GM12892 (cell line): ENCODE measurements around the gene ULK4.

Experiments
- POLR2A ChIP-seq: IDR thresholded peaks from 2 replicates; pipeline ENCODE4 v1.6.1; 2011; ENCODE audit warnings: low read depth, low read length, control low read depth
- POLR2AphosphoS5 ChIP-seq: IDR thresholded peaks from 2 replicates; pipeline ENCODE4 v1.6.1; 2011; ENCODE audit warnings: low read depth, low read length, control low read depth
- TAF1 ChIP-seq: IDR thresholded peaks from 2 replicates; pipeline ENCODE4 v1.6.1; 2011; ENCODE audit warnings: low read depth, mild to moderate bottlenecking, control low read depth, low read length, borderline replicate concordance

GRCh38 chr3:41819236-41819635, 142.7 kb downstream of the ULK4 start:
- TF ChIP-seq POLR2AphosphoS5 (no peak), POLR2A (no peak), TAF1 (no peak)
